GM12891 (cell line): ENCODE results near the gene GGNBP2.

Experiments
- POLR2A ChIP-seq: IDR thresholded peaks from 2 replicates; pipeline ENCODE4 v1.6.1; 2011; ENCODE audit warnings: low read depth, low read length, control low read depth
- POLR2AphosphoS5 ChIP-seq: IDR thresholded peaks from 2 replicates; pipeline ENCODE4 v1.6.1; 2011; ENCODE audit warnings: low read depth, low read length, control low read depth
- POU2F2 ChIP-seq: IDR thresholded peaks from 2 replicates; pipeline ENCODE4 v1.6.1; 2011; ENCODE audit warnings: low read depth, mild to moderate bottlenecking, control low read depth, low read length, moderate library complexity
- SPI1 ChIP-seq: IDR thresholded peaks from 2 replicates; pipeline ENCODE4 v1.6.1; 2011; ENCODE audit warnings: low read depth, low read length, control low read depth
- TAF1 ChIP-seq: IDR thresholded peaks from 2 replicates; pipeline ENCODE4 v1.6.1; 2011; ENCODE audit warnings: low read depth, low read length, control low read depth

GRCh38 chr17:36515837-36516236, 28.9 kb upstream of the GGNBP2 start:
- TF ChIP-seq POLR2A: no peak
- TF ChIP-seq TAF1: no peak
- TF ChIP-seq SPI1: no peak
- no peak for TF ChIP-seq POLR2AphosphoS5
- TF ChIP-seq POU2F2: no peak
